Gastrocnemius medialis (tissue), 4 donors: ENCODE data around the gene KLB. TPM values are rescaled to one million over a fixed set of nuclear protein-coding genes. Genes with fewer than 3 reads are reported as not detected.

Source experiments
- ATAC-seq, 2 donors: fragments of 150-250 bp; one replicate each; pipeline ENCODE4 v1.9.1; 2016
- DNase-seq, 2 donors: peaks; one replicate each; pipeline ENCODE4 v3.0.0-alpha.2; 2019
- H3K27ac ChIP-seq, 4 donors: fragments of 200-600 bp; sonication (generic); 1 replicate in 1 of 4; 2 replicates in 3 of 4; pipeline ENCODE4 v1.5.1; 2016 to 2018; ENCODE audit warnings: mild to moderate bottlenecking in 2 of 4, moderate library complexity in 1 of 4
- H3K27me3 ChIP-seq, 3 donors: fragments of 200-600 bp; sonication (generic) in 2 of 3; 1 replicate in 1 of 3; 2 replicates in 2 of 3; pipeline versions ENCODE4 v1.5.1 to v1.6.0; 2016 to 2019; ENCODE audit warnings: mild to moderate bottlenecking in 1 of 3, moderate library complexity in 1 of 3
- H3K36me3 ChIP-seq, 2 donors: fragments of 200-600 bp; sonication (generic) in 1 of 2; one replicate each; pipeline ENCODE4 v1.5.1; 2017 to 2018
- H3K4me1 ChIP-seq, 2 donors: fragments of 200-600 bp; sonication (generic) in 1 of 2; one replicate each; pipeline ENCODE4 v1.5.1; 2016 to 2017; ENCODE audit warnings: mild to moderate bottlenecking in 2 of 2
- H3K4me3 ChIP-seq, 4 donors: fragments of 200-600 bp; sonication (generic) in 3 of 4; 1 replicate in 1 of 4; 2 replicates in 3 of 4; pipeline ENCODE4 v1.5.1; 2016 to 2019; ENCODE audit warnings: mild to moderate bottlenecking in 2 of 4
- H3K9me3 ChIP-seq, 3 donors: fragments of 200-600 bp; sonication (generic) in 2 of 3; 1 replicate in 1 of 3; 2 replicates in 2 of 3; pipeline ENCODE4 v1.5.1; 2016 to 2019
- CTCF ChIP-seq, 5 experiments: fragments of 450-650 bp in 3 of 5; fragments of 200-600 bp in 2 of 5; sonication (generic) in 2 of 5; IDR thresholded peaks in 4 of 5; conservative IDR thresholded peaks in 1 of 5; 1 replicate in 4 of 5; 2 replicates in 1 of 5; pipeline ENCODE4 v1.5.1; 2016 to 2019; ENCODE audit warnings: antibody characterized with exemption in 5 of 5, mild to moderate bottlenecking in 3 of 5, moderate library complexity in 3 of 5
- POLR2A ChIP-seq, 2 donors: fragments of 450-650 bp; IDR thresholded peaks; one replicate each; pipeline ENCODE4 v1.6.1; 2017; ENCODE audit warnings: antibody characterized with exemption in 2 of 2, mild to moderate bottlenecking in 2 of 2, moderate library complexity in 2 of 2
- in situ Hi-C, 4 donors: fragments of 200-750 bp; cut with MboI; loops; one replicate each; pipeline versions ENCODE4 v1.15.0 to v1.8.0; 2017; ENCODE audit warnings: low sequenced_read_pairs in 4 of 4
- intact Hi-C: fragments of 100-400 bp; cut with DNase I; formaldehyde crosslinking; loops from one replicate; pipeline ENCODE4 v1.15.1; 2023; ENCODE audit warnings: low total_unique reads
- total RNA-seq, 4 donors: library from RNA; depleted of rRNA; stranded (reverse); fragments of >200 nt; gene quantifications; one replicate each; pipeline versions ENCODE4 v1.1.0 to v1.2.3, GENCODE V29; 2016

The KLB gene
- total RNA-seq, 4 donors from 2014 or later, result 0.13 TPM; not detected in 3

- no peaks in the 10 kb centered on the region for H3K4me1 ChIP-seq
- in situ Hi-C loops (no loop called here), intact Hi-C loops (no loop called here)
- no peak overlapping the region for H3K4me3 ChIP-seq
- no peaks in the 10 kb centered on the region for H3K27me3 ChIP-seq
- ATAC-seq, result no peak
- H3K27ac ChIP-seq, result no peak overlapping the region
- peaks cover 0 to 7% of the 10 kb centered on the region in 2 donors for H3K36me3 ChIP-seq
- TF ChIP-seq POLR2A (IDR thresholded peaks at IDR 0.05), result no peak
- TF ChIP-seq CTCF (IDR thresholded peaks at IDR 0.05 in 4 of 5, conservative IDR thresholded peaks at IDR 0.05 in 1 of 5), result no peak
- no peak for DNase-seq
- H3K9me3 ChIP-seq, result no peaks in the 10 kb centered on the region
These were observed 73.5 kb downstream of the KLB start for GRCh38 chr4:39480251-39480650.

- Histone ChIP-seq H3K27me3 (no peaks in the 10 kb centered on the region), H3K4me1 (no peaks in the 10 kb centered on the region), H3K4me3 (no peak overlapping the region), H3K9me3 (no peaks in the 10 kb centered on the region), H3K27ac (no peak overlapping the region), H3K36me3 (peaks cover 0 to 7% of the 10 kb centered on the region in 2 donors)
- in situ Hi-C loops (no loop called here), intact Hi-C loops (no loop called here)
- no peak for TF ChIP-seq CTCF (IDR thresholded peaks at IDR 0.05 in 4 of 5, conservative IDR thresholded peaks at IDR 0.05 in 1 of 5)
- no peak for TF ChIP-seq POLR2A (IDR thresholded peaks at IDR 0.05)
- ATAC-seq (no peak), DNase-seq (no peak)
These were observed 74.4 kb downstream of the KLB start for GRCh38 chr4:39480902-39481695.

GRCh38 chr4:39484582-39485272 lies 78.0 kb downstream of the KLB start:
- Histone ChIP-seq H3K36me3 (no peaks in the 10 kb centered on the region), H3K4me3 (no peak overlapping the region), H3K4me1 (no peaks in the 10 kb centered on the region), H3K27me3 (no peaks in the 10 kb centered on the region), H3K27ac (no peak overlapping the region), H3K9me3 (no peaks in the 10 kb centered on the region)
- ATAC-seq (no peak), DNase-seq (no peak)
- intact Hi-C loops (no loop called here), in situ Hi-C loops (no loop called here)
- TF ChIP-seq CTCF (IDR thresholded peaks at IDR 0.05 in 4 of 5, conservative IDR thresholded peaks at IDR 0.05 in 1 of 5) (no peak), POLR2A (IDR thresholded peaks at IDR 0.05) (no peak)

GRCh38 chr4:39486221-39486804 lies 79.6 kb downstream of the KLB start:
- TF ChIP-seq POLR2A (IDR thresholded peaks at IDR 0.05) (no peak), CTCF (IDR thresholded peaks at IDR 0.05 in 4 of 5, conservative IDR thresholded peaks at IDR 0.05 in 1 of 5) (no peak)
- no peak for DNase-seq
- H3K27ac ChIP-seq, result no peak overlapping the region
- ATAC-seq, result no peak
- H3K36me3 ChIP-seq, result no peaks in the 10 kb centered on the region
- H3K4me1 ChIP-seq, result no peaks in the 10 kb centered on the region
- H3K9me3 ChIP-seq, result no peaks in the 10 kb centered on the region
- intact Hi-C loops (no loop called here), in situ Hi-C loops (no loop called here)
- H3K4me3 ChIP-seq, result no peak overlapping the region
- H3K27me3 ChIP-seq, result no peaks in the 10 kb centered on the region
